PC-9 (cell line): ENCODE results near the gene ICOSLG. TPM values are rescaled to one million over a fixed set of nuclear protein-coding genes. Genes with fewer than 3 reads are reported as not detected.
"Not testable (repeated sequence)": the region's sequence is repeated elsewhere in the genome, so short reads cannot be mapped to it uniquely, and the experiment has no call there.

Experiments used
- BruUV-seq: library from RNA; stranded (reverse); fragments of 400-500 nt; replicated peaks from 2 replicates; lab custom pipeline; 2021; lab: Mats Ljungman, UMichigan
- CTCF ChIA-PET: fragments of 300-600 bp; sonication (Branson Sonifier 250); formaldehyde crosslinking; loops from one replicate; lab custom pipeline; 2022; ENCODE audit warnings: antibody characterized with exemption; lab: Charles Lee
- POLR2A ChIA-PET: fragments of 300-600 bp; sonication (Branson Sonifier 250); formaldehyde crosslinking; loops from one replicate; lab custom pipeline; 2022; ENCODE audit warnings: antibody characterized with exemption; ENCODE audit not compliant: unreplicated experiment; lab: Charles Lee
- DNase-seq, 2 experiments: peaks; one replicate each; pipeline versions ENCODE4 v3.0.0 to v3.0.0-alpha.2; 2015 to 2022; ENCODE audit warnings: mixed read lengths in 1 of 2
- H2AFZ ChIP-seq: fragments of 200-600 bp; sonication (generic); 2 replicates; pipeline ENCODE4 v1.8.1; 2017; ENCODE audit warnings: antibody characterized with exemption
- H3F3A ChIP-seq: fragments of 200-600 bp; sonication (generic); 2 replicates; pipeline ENCODE4 v1.8.1; 2017; ENCODE audit warnings: antibody characterized with exemption, mild to moderate bottlenecking, low read depth; ENCODE audit not compliant: insufficient read depth
- H3K27ac ChIP-seq: fragments of 200-600 bp; sonication (generic); 2 replicates; pipeline ENCODE4 v1.6.1; 2016; ENCODE audit warnings: mixed run types
- H3K27me3 ChIP-seq: fragments of 200-600 bp; sonication (generic); 2 replicates; pipeline ENCODE4 v1.6.1; 2016; ENCODE audit warnings: low read depth, mixed run types; ENCODE audit not compliant: insufficient read depth
- H3K36me3 ChIP-seq: fragments of 200-600 bp; sonication (generic); 2 replicates; pipeline ENCODE4 v1.6.1; 2016; ENCODE audit warnings: low read depth, mixed run types
- H3K4me1 ChIP-seq: fragments of 200-600 bp; sonication (generic); replicated peaks from 2 replicates; pipeline ENCODE4 v1.6.1; 2016; ENCODE audit warnings: mixed run types; ENCODE audit not compliant: insufficient read depth
- H3K4me2 ChIP-seq: fragments of 200-600 bp; sonication (generic); 2 replicates; pipeline ENCODE4 v1.6.1; 2017; ENCODE audit warnings: mixed run types
- H3K4me3 ChIP-seq: fragments of 200-600 bp; sonication (generic); 2 replicates; pipeline ENCODE4 v1.6.1; 2016; ENCODE audit warnings: mixed run types
- H3K79me2 ChIP-seq: fragments of 200-600 bp; sonication (generic); 2 replicates; pipeline ENCODE4 v1.6.1; 2017; ENCODE audit warnings: low read depth, mixed run types
- H3K9me2 ChIP-seq: fragments of 200-600 bp; sonication (generic); 2 replicates; pipeline ENCODE4 v1.8.1; 2017; ENCODE audit warnings: mild to moderate bottlenecking; ENCODE audit not compliant: insufficient read depth
- H3K9me3 ChIP-seq: fragments of 200-600 bp; sonication (generic); 2 replicates; pipeline ENCODE4 v1.8.1; 2016; ENCODE audit warnings: low read depth; ENCODE audit not compliant: insufficient read depth
- H4K20me1 ChIP-seq: fragments of 200-600 bp; sonication (generic); 2 replicates; pipeline ENCODE4 v1.8.1; 2017; ENCODE audit not compliant: insufficient read depth
- EZH2 ChIP-seq: fragments of 200-600 bp; sonication (generic); IDR thresholded peaks from 2 replicates; pipeline ENCODE4 v1.8.0; 2017; ENCODE audit warnings: antibody characterized with exemption, low read depth
- intact Hi-C: fragments of 100-400 bp; cut with micrococcal nuclease; formaldehyde crosslinking; loops from one replicate; pipeline ENCODE4 v1.10.0; 2022; ENCODE audit not compliant: unreplicated experiment
- total RNA-seq: library from RNA; stranded (reverse); gene quantifications from 2 replicates; pipeline ENCODE4 v1.2.3, GENCODE V29; 2021
- TF ChIP-seq, protein P1 (sequence below): fragments of 200-600 bp; sonication (generic); conservative IDR thresholded peaks from 2 replicates; pipeline ENCODE4 v1.6.1; 2017; ENCODE audit warnings: mixed run types, antibody characterized with exemption, mild to moderate bottlenecking, moderate library complexity

ICOSLG gene
- total RNA-seq, 1 experiment from 2014 or later: 2.9 TPM

DNA sequence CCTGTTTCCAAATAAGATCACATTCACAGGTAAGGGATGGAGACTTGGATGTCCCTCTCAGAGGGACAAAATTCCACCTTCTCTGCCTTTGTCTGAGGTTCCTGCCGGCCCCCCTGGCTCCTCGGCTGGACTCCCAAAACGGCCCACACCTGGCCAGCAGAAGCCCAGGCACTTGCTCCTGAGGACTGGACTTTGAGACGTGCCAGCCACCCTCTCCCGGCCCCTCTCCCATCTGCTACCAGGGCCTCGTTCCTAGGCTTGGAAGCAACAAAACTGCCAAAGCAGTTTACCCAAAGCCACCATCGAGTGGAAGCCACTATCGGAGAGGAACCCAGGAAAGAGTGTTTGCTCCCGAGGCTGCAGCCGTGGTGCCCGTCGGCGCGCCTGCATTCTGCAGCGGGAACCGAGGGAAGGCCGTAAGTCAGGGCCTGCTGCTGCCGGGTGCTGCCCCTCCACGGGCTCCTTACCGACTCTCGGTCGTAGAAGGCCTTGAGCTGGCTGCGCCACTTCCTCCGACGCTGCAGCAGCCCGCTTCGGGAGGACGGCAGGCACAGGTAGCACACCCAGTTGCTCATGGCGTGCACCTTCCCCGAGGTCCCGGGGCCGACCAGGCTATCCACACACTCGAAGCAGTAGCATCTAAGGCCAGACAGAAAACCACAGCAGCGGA, 17.4 kb upstream of the ICOSLG start:
- Histone ChIP-seq H3K36me3 (no peaks in the 10 kb centered on the region), H2AFZ (no peak overlapping the region), H3K79me2 (no peaks in the 10 kb centered on the region), H3K27me3 (no peaks in the 10 kb centered on the region), H3K27ac (no peak overlapping the region), H4K20me1 (no peaks in the 10 kb centered on the region), H3K9me2 (no peaks in the 10 kb centered on the region), H3K9me3 (no peaks in the 10 kb centered on the region), H3K4me2 (no peak overlapping the region), H3F3A (no peaks in the 10 kb centered on the region), H3K4me1 (peaks cover 18% of the 10 kb centered on the region), H3K4me3 (no peak overlapping the region)
- CTCF ChIA-PET: no interaction called here
- POLR2A ChIA-PET: no interaction called here
- TF ChIP-seq, protein P1, sequence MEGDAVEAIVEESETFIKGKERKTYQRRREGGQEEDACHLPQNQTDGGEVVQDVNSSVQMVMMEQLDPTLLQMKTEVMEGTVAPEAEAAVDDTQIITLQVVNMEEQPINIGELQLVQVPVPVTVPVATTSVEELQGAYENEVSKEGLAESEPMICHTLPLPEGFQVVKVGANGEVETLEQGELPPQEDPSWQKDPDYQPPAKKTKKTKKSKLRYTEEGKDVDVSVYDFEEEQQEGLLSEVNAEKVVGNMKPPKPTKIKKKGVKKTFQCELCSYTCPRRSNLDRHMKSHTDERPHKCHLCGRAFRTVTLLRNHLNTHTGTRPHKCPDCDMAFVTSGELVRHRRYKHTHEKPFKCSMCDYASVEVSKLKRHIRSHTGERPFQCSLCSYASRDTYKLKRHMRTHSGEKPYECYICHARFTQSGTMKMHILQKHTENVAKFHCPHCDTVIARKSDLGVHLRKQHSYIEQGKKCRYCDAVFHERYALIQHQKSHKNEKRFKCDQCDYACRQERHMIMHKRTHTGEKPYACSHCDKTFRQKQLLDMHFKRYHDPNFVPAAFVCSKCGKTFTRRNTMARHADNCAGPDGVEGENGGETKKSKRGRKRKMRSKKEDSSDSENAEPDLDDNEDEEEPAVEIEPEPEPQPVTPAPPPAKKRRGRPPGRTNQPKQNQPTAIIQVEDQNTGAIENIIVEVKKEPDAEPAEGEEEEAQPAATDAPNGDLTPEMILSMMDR: no peak
- no peak for TF ChIP-seq EZH2
- intact Hi-C loops: no loop called here
- no TSS peak for BruUV-seq
- DNase-seq: no peak

DNA sequence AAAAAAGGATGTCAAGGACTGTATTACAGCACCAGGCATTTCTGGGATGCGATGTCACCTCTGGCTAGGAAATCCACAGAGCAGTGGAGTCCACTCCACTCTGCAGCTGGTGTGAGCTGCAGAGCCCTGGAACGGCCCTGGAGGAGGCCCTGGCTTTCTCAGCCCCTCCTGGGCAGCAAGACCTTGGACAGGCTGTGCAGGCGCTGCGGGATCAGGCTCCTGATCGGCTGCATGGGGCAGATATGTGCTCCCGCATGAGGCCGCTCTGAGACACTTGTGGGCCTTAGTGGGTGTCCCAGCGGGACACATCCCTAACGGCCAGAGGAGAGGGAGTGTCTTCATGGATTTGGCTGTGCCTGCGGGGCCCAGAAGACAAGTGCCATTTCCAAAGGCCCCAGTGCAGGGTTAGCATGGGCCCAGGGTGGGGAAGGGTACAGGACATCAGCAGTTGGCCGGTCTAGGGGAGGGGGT, 14.8 kb upstream of the ICOSLG start:
- no peaks in the 10 kb centered on the region for H3K36me3 ChIP-seq
- H3K9me2 ChIP-seq: no peaks in the 10 kb centered on the region
- H3K27ac ChIP-seq: no peak overlapping the region
- intact Hi-C loops: no loop called here
- H3K9me3 ChIP-seq: no peaks in the 10 kb centered on the region
- no peak overlapping the region for H2AFZ ChIP-seq
- no peaks in the 10 kb centered on the region for H3F3A ChIP-seq
- POLR2A ChIA-PET: no interaction called here
- no peak for DNase-seq
- H4K20me1 ChIP-seq: no peaks in the 10 kb centered on the region
- H3K4me1 ChIP-seq: peaks cover 18% of the 10 kb centered on the region
- TF ChIP-seq, protein P1: no peak
- TF ChIP-seq EZH2: no peak
- BruUV-seq: no TSS peak
- H3K27me3 ChIP-seq: no peaks in the 10 kb centered on the region
- no peak overlapping the region for H3K4me2 ChIP-seq
- H3K79me2 ChIP-seq: no peaks in the 10 kb centered on the region
- H3K4me3 ChIP-seq: no peak overlapping the region
- CTCF ChIA-PET: no interaction called here

DNA sequence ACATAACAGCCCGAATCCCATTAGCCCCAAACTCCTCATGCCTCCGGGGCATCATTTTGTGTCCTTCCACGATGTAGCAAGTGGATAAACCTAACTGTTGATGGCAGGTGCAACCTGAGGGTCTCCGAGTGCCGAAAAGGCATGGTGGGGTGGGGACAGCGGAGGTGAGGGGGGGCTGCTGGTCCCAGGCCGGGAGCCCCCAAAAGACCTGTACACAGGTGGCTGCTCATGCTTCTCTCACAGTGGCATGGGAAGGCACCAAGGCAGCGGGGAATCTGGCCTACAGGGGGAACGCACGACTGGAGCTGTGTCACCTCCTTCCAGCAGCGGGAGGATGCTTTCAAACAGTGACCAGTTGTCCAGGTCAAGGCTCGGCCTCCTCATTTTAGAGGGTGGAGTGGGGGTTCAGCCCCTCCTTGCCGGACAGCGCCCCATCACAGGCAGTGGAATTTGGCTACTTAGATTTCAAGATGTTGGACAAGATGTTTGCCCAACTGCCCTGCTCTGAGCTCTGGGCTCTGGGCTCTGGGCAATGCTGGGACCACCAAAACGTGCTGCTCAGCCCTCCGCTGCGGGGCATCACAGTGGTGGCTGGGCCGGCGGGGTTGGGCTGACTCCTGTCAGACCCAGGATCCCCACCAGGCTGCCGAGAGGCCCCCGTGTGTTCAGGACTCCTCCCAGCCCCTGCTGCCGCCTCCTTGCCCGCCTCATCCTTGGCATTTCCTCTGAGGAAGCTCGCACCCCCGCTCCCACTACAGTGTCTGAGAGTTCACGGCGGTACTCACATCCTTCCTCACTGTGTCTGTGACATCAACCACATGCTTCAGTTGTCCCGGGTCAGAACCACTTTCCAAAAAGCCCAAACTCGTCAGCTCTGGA, 13.3 kb upstream of the ICOSLG start:
- Histone ChIP-seq H3K4me2 (no peak overlapping the region), H3K9me2 (no peaks in the 10 kb centered on the region), H3K4me3 (no peak overlapping the region), H3K36me3 (no peaks in the 10 kb centered on the region), H3K27me3 (no peaks in the 10 kb centered on the region), H4K20me1 (no peaks in the 10 kb centered on the region), H3F3A (no peaks in the 10 kb centered on the region), H3K27ac (no peak overlapping the region), H3K79me2 (no peaks in the 10 kb centered on the region), H2AFZ (no peak overlapping the region), H3K9me3 (no peaks in the 10 kb centered on the region), H3K4me1 (peaks cover 18% of the 10 kb centered on the region)
- no peak for DNase-seq
- TF ChIP-seq EZH2: no peak
- TF ChIP-seq, protein P1: no peak
- intact Hi-C loops: no loop called here
- POLR2A ChIA-PET: no interaction called here
- CTCF ChIA-PET: no interaction called here
- no TSS peak for BruUV-seq

DNA sequence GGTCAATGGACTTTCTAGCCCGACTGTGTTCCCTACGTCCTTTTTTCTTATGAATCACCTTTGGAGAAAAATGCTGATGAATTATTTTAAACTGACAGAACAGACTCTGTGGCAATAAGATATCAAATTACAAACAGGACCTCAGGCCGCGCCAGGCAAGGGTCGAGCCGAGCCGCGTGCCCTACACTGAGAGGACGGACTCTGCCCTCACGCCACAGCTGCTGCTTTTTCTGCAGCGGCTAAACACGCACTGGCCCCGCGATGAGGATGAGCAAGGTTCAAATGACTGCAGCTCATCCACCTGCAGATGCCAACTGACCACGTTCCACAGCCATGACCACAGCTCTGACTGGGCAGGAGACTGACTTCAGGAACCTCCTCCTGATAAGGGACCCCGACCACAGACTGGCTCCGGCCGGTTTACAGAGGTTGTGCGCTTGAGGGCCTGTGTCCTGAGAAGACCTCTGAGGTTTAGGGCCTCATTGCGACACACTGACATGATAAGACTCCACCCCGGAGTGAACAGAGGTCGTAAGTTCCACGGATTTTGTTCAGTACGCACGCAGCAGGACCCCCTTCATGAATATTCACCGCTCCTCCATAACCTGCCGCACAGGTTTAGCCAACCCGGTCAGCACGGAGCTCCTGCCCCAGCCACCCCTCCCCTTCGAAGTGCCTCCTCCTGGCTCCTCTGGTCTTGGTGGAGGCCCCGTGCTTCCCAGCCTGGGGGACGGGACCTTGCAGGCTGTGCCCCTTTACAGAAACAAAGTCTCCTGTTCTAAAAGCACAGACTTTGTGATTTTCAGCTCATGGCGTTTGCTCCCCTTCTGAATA, 8.7 kb upstream of the ICOSLG start:
- H3K79me2 ChIP-seq, H3K27me3 ChIP-seq, DNase-seq, H3K4me3 ChIP-seq, CTCF ChIA-PET, H3K9me3 ChIP-seq, H3K36me3 ChIP-seq, H3F3A ChIP-seq, H3K9me2 ChIP-seq, H3K4me1 ChIP-seq, H2AFZ ChIP-seq, H3K27ac ChIP-seq, H4K20me1 ChIP-seq, BruUV-seq, H3K4me2 ChIP-seq, intact Hi-C loops, POLR2A ChIA-PET: not testable (repeated sequence)
